Fibroblast of pulmonary artery (primary cell): ENCODE data around the gene KHDC1L.

Experiments used
- DNase-seq: peaks from one replicate; pipeline ENCODE4 v3.0.0-alpha.2; 2010; ENCODE audit warnings: low read depth
- H3K4me3 ChIP-seq: replicated peaks from 2 replicates; pipeline ENCODE4 v1.5.1; 2011; ENCODE audit warnings: low read depth, mild to moderate bottlenecking, control low read depth, low read length, moderate library complexity
- CTCF ChIP-seq: IDR thresholded peaks from 2 replicates; pipeline ENCODE4 v1.5.1; 2011; ENCODE audit warnings: mild to moderate bottlenecking, control low read depth, low read length, inconsistent platforms; ENCODE audit errors: missing control alignments

Gene KHDC1L

GRCh38 chr6:73233048-73233447 lies 7.8 kb upstream of the KHDC1L start:
- DNase-seq: no peak
- H3K4me3 ChIP-seq: no peak overlapping the region
- TF ChIP-seq CTCF: no peak

- no peak for DNase-seq
- no peak for TF ChIP-seq CTCF
- H3K4me3 ChIP-seq: no peak overlapping the region
Observed at GRCh38 chr6:73231986-73232391, 6.7 kb upstream of the KHDC1L start.

GRCh38 chr6:73227606-73228255 lies 2.4 kb upstream of the KHDC1L start:
- no peak for DNase-seq
- no peak for TF ChIP-seq CTCF
- no peak overlapping the region for H3K4me3 ChIP-seq

GRCh38 chr6:73216859-73217258 lies 8.4 kb downstream of the KHDC1L start:
- no peak overlapping the region for H3K4me3 ChIP-seq
- DNase-seq: no peak
- no peak for TF ChIP-seq CTCF

- no peak for TF ChIP-seq CTCF
- DNase-seq: no peak
- H3K4me3 ChIP-seq: no peak overlapping the region
Observed at GRCh38 chr6:73209117-73209516, 16.2 kb downstream of the KHDC1L start.

- no peak overlapping the region for H3K4me3 ChIP-seq
- DNase-seq: no peak
- no peak for TF ChIP-seq CTCF
Observed at GRCh38 chr6:73207221-73207837, 18.0 kb downstream of the KHDC1L start.

GRCh38 chr6:73204252-73204651 lies 21.0 kb downstream of the KHDC1L start:
- no peak for TF ChIP-seq CTCF
- no peak for DNase-seq
- no peak overlapping the region for H3K4me3 ChIP-seq
